HL-60 (cell line): ENCODE measurements around the gene HTT-AS.

Experiments used
- POLR2AphosphoS5 ChIP-seq: IDR thresholded peaks from 2 replicates; pipeline ENCODE4 v1.6.1; 2012; ENCODE audit warnings: low read depth
- TF ChIP-seq, protein P1 (sequence below): IDR thresholded peaks from one replicate; pipeline ENCODE4 v1.5.1; 2011; ENCODE audit warnings: low read length, control low read depth, inconsistent platforms; ENCODE audit not compliant: insufficient read depth

DNA sequence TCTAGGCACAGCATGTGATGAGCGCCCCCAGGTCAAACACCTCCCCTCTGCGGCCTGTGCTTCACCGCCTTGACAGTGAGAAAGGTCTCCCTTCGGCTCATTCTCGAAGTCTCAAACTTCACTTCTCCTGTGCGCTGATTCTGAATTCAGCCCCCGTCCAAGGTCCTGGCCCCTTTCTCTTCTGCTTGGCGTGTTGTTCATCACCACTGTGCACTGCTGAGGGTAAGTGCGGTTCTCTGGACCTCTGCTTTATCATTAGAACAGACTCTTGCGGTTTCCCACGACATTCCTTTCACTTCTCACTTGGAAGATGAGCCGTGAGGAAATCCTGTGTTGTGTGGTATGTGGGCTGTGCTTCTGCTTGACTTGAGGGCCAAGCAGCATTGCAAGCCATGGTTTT lies 11.9 kb downstream of the HTT-AS start:
- TF ChIP-seq, protein P1, sequence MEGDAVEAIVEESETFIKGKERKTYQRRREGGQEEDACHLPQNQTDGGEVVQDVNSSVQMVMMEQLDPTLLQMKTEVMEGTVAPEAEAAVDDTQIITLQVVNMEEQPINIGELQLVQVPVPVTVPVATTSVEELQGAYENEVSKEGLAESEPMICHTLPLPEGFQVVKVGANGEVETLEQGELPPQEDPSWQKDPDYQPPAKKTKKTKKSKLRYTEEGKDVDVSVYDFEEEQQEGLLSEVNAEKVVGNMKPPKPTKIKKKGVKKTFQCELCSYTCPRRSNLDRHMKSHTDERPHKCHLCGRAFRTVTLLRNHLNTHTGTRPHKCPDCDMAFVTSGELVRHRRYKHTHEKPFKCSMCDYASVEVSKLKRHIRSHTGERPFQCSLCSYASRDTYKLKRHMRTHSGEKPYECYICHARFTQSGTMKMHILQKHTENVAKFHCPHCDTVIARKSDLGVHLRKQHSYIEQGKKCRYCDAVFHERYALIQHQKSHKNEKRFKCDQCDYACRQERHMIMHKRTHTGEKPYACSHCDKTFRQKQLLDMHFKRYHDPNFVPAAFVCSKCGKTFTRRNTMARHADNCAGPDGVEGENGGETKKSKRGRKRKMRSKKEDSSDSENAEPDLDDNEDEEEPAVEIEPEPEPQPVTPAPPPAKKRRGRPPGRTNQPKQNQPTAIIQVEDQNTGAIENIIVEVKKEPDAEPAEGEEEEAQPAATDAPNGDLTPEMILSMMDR = no peak
- no peak for TF ChIP-seq POLR2AphosphoS5
